ENCODE results near the gene MYO7B.
A peak's percentile ranks its signal among the peaks of the same experiment; 100 is the strongest.

MYO7B gene

DNA sequence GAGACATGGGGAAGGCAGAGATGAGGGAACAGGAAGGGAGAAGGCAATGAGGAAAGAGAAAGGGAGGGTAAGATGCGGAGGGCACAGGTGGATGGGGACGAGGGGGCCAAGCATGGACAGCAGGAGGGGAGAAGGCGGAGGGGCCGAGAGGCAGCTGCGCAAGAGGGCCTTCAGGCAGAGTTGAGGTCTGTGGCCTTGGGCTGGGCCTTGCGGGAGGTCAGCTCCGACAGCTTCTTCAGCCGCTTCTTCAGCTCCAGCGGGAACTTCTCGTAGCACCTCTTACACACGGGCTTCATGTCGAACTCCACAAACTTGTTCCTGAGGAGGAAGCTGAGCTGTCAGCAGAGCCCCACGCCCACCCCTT is 103.6 kb downstream of the MYO7B start:
- DNase-seq = no peak

DNA sequence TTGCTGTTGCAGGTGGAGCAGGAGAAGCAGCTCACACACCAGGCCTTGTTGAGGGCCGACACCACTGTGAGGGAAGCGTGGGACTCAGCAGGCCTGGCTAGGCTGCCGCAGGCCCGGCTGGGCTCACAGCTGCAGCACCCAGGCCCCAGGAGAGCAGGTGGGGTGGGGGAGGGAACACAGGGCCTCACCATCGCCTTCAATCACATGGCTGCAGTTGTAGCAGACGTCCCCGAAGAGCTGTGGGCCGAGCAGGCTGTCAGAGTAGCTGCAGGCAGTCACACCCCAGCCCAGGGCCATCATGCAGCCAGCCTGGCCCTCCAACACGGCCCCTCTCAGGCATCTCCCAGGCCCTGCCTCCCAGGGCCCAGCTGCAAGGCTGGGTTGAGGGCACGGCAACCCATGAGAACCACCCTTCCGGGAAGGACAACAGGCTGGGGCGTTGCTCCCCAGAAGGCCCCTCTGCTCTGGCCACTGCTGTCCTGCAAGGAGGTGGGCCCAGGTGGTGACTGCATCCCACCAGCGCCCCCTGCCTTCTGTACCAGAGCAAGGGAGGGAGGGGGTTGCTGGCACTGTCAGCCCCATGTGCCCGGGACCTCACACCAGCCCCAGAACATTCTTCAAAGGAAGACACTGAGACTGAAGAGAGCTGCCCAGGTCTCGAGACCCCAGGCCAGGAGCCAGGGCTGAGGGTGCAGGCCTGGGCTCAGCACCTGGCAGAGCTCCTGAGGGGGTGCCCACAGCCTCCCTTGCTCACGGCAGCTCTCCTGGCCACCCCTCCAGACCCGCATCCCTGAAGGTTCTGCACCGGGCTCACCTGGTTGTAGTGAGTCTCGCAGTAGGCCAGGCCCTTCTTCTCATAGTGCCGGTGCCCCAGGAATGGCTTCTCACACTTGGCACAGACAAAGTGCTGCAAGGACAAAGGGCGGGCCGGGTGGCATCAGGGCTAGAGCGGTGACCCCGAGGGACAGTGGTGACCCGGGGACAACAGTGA is 104.9 kb downstream of the MYO7B start:
- DNase-seq = no peak

DNA sequence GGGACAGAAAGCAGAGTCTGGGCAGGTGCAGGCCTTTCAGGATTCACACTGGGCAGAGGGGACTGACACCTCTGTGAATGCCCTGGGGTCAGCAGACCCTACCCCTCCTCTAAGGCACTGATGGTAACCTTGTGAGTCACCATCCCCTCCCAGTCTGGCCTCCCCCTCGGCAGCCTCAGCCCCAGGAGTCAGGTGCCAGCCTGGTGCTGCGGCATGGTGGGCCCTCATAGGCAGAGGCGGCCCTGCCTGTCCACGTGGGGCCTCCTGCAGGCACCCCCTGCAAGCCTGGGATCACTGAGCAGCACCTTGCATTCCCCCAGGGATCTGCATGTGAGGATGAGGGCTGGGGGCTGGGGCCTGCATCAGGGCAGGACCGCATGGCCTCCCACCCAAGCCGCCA is 105.7 kb downstream of the MYO7B start:
- DNase-seq = no peak

DNA sequence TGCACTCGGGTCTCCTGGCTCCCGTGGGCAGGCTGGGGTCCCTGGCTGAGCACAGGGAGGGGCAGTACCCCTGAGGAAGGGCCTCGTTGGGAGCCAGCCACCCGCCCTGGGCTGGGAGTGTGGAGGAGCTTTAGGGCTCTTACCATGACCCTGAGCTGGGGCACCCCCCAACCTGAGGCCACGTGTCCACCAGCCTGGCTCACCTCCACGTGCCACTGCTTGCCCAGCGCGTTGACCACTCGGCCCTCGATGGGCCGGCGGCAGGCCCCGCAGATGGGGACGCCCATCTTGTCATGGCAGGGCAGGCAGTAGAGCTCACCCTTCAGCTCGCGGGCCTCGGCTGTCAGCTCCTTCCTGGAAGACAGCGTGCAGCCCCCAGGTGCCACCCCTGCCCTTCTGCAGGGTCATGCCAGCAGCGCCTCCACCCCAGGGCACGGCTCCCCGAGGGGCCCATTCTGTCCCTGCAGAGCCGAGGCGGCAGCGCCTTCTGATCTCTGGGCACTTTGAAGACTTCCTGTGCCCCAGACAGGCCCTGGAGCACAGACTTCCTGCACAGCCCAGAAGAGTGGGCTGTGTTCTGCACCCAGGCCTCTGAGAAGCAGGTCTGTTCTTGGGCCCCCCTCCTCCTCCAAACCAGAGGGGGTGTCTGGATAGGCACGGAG is 106.5 kb downstream of the MYO7B start:
- no peak for DNase-seq

DNA sequence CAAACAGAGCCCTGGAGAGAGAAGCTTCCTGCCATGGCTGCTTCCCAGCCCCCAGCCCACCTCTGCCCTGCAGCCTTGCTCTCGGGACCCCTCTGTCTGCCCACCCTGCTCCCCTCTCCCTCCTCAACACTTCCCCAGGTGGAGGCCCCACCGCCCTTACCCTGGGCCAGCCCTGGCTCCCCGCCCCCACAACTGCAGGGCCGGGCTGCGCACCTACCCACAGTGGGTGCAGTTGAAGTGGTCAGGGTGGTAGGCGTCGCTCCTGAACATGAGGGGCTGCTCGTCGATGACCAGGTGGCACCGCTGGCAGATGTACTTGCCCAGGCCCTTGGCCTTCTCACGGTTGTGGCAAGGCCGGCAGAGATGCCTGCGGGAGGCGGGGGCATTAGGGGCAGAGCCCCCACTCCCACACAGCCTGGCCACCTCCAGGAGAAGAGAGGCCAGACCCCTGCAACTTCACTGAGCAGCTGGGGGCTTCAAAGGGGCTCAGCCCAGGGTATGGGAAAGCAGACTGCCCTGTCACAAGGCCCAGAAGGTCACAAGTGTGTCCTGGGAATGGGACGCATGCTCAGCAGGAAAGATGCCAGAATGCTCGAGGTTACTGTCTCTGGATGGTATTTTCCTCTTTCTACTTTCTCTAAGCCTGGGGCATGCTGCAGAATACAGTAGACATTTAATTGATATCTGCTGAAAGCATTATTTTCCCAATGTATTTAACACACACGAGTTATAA is 107.4 kb downstream of the MYO7B start:
- no peak for DNase-seq

DNA sequence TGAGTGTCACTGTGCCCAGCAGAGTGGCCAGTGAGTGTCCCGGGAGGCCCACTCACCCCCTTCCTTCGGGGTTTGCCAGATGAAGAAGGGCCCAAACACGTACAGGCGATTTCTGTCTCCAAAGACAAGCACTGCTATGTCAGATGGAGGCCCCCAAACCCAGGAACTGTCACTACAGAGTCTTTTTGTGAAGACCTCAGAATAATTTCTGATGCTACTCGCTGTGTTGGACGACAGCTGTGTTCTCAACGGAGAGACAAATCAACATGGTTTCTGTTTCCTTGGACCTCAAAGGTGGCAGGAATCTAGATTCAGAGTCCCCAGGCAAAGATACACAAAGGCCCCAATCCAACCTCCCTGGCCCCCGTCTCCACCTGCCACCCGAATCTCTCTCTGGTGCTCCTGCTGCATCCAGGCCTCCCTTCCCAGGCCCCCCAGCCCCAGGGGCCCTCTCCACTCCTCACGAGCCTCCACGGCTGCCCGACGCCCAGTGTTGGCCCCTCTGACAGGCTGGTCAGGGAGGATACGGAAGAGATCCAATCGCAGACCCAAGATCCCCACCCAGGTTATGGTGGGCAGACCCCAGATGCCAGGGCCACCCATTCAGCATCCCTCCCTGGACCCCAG is 108.1 kb downstream of the MYO7B start:
- DNase-seq = no peak

DNA sequence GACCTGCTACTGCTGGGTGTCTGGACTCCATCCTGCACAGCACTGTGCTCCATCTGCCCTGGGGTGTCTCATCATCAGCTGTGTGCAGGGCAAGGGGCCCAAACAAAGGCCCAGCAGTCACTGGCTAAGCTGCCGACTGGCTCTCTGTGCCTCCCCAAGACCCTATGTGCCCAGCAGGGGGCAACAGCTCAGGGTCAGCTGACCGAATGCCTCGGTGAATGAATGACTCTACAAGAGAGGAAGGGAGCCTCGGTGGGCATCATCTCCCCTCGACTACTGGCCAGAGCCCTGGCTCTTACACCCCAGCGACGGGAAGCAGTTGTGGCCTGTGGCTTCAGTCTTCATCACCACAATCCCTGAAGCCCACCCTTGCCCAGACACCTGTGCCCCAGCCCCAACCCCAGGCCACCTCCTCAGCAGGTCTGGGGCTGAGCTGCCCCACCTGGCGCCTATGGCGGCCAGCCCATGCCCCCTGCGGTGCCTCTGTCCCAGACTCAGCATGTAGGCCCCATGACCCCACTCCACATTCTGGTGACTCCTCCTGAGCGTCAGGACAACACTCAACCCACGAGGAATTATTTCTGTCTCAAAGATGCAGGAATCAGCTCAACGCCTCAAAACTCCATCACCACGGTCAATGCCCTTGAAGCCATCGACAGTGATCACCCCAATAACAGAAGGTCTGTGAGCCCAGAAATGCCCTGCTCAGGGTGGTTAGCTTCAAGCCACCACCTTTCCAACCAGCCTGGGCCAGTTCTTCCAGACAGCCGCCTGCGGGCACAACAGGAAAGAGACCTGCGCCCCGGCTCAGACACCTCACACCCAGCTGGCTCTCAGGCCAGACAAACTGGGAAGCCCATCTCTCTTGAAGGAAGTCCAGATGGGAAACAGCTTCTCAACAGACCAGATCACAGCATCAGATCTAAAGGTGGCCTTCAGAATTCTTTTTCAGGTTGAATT is 108.9 kb downstream of the MYO7B start:
- DNase-seq = no peak

DNA sequence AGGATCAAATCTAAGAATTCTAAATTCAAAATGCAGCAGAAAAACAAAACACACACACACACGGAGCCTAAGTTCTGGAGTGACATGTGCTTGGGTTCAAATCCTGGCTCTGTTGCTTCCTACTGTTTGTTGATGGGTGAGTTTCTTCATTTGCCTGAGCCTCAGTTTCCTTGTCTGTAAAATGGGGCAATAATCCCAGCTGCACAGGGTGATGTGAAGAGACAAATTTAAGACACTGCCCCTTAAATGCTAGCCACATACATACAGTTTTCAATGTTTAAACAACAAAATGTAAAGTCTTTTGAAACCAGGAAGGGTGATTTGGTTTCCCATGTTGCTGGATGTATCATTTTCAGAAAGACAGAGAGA is 109.5 kb downstream of the MYO7B start:
- DNase-seq = no peak

DNA sequence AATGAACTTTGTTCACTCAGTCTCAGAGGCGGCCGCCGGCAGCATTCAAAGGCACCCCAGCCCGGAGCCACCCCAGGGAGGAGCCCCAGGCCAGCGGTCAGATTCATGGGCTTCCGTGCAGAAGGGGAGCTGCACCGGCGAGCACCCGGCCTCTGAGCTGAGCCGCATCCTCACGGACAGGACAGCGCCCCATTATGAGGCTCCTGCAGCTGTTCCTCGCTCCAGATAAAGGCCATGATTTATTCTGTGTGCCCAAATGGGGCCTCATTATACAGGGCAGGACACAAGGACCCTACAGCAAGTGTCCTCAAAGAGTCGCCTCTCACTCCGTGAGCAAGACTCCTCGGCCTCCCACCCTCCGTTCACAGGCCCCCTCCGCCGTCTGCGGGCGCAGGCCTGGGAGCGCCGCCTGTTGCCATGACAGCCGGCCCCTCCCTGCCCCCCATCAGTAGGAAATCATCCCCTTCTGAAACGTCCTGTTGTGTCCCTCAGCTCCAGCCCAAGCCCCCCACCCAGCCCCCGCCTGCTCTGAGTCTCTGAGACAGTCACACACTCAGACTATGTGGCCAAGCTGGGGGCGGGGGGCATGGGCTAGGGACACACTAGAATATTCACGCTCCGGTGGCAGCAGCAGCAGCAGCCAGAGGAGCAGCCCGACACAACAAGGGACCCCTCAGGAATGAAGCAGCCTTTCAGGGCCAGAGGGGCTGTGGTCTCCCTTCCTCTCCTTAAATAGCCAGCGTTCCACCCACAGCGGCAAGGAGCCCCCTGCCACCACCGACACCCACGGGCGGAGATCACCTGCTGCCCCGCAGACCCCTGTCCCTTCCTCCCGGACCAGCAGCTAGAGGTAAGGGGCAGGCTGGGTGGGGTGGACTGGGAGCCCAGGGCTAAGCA is 110.2 kb downstream of the MYO7B start, which contains the start of gene GPR17:
Gene GPR17, plus strand, starts transcription at position 759 of the 897 bp plus-strand sequence. CDS start 4,583 bp downstream, outside the sequence.
- DNase-seq = no peak

DNA sequence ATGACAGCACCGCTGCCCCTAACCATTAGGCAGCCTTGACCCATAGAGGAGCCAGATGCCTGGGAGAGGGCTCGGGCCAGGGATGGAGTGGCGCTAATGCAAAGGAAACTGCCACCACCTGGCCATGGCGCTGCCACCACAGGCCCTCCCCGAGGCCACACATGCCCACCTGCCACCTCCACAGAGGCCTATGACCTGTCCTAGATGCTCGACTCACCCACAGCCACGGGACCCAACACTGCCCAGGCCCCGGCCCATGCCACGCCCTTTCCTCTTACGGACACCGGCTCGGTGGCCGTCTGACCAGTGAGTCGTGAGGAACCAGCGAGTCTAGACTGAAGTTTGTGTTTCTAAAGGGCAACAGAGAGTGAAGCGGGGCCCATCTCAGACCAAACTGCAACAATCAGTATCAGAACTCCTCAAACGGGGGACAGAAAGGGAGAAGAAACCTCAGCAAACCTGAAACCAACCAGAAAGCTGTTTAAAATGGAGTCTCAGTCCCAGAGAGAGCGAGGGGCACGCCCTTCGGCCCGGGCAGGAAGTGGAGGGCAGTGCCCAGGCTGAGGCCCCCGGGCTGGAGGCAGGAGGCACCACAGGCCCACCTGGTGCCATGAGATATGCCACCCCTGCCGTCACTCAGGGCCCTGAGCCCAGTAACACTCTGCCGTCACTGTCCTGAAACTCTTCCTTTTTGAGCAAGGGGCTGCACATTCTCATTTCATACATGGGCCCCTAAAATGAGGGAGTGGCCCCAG is 111.2 kb downstream of the MYO7B start:
- no peak for DNase-seq

DNA sequence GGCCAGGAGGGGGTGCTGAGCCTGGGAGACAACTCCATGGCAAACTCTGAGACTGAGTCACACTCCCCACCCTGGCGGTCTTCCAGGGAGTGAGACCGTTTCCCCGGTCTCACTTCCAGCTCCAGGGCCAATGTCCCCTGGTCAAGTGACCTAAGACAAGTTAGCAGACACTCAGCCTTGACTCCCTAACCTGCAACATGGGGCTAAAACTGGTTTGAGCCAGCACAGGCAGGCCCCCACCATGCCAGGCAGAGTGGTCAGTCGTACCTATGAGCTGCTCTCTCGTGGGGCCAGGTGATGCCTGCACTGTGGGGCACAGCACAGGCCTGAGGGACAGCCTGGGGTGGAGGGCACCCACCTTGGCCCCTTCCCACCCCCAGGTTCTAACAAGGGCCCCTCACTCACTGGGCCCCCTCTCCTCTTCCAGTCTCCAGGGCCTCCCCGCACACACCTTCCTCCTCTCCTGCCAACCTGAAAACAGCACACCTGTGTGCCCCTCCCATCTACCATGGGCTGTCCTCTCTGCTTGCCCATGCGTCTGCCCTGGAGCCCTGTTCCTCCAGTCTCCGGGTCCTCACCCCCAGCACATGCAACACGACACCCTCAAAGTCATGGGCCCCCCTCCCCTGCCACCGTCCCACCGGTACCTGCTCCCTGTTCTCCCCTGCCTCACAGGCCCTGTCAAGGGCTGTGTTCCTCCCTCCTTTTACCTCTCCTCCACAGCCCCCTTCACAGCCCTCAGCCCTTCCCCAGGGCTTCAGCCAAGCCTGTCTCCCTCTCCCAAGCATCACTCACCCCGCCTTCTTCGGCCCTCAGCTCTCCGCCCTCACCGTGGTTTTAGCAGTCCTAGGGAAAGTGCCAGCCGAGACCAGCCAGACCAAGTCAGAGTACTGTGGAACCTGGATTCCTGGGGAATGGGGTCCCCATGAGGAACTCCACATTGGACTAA is 112.0 kb downstream of the MYO7B start:
- no peak for DNase-seq

DNA sequence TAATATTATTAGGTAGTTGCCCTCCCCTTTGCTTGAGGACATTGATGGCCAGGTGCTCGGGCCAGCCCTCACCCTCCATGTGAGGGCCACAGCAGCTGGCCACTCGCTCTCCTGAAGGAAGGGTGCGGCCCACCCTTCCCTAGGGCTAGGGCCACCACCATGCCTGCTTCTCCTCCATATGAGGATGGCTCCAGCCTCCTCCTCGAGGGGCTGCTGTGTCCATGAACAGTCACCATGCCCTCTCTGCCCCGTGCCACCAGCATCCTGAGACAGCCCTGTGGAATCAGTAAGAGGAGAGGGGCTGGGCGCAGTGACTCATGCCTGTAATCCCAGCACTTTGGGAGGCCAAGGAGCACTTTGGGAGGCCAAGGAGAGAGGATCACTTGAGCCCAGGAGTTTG is 112.8 kb downstream of the MYO7B start:
- no peak for DNase-seq

DNA sequence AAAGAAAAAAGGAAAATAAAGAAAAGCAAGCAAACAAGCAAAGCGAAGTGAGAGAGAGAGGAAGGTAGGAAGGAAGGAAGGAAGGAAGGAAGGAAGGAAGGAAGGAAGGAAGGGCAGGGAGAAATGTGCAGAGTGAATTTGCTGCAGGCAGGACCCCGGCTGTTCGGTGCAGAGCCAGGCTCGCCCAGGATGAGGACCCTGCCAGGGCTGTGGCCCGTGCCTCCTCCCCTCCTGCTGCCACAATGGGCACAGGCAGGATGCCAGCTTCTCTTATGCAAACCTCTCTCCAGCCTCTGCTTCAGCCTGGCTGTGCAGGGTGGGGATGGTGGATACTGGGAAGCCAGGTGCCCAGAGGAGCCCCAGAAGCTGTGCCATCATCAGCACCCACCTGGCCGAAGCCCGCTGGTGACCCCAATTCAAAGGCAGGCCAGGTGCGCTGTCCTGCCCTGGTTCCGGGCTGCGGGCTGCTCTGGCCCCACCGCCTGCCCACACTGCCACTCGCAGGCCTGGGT is 113.7 kb downstream of the MYO7B start:
- peak; percentile 36 for DNase-seq

DNA sequence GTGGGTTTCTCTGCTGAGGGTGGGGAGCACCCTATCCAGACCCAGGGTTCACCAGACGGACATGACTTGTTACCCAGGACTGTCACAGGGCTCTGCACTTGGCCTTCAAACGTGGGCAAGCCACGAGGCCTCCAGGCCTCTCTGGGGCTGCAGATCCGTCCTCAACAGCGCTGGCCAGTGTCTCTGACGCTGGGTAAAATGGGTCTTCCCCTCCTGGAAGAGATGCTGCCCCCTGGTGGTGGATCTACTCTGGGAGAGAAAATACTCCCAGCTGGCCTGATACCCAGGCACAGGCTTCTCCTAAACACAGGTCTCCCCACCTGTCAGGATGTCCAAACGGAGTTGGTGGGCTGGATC is 114.2 kb downstream of the MYO7B start:
- peak; percentile 76 for DNase-seq

DNA sequence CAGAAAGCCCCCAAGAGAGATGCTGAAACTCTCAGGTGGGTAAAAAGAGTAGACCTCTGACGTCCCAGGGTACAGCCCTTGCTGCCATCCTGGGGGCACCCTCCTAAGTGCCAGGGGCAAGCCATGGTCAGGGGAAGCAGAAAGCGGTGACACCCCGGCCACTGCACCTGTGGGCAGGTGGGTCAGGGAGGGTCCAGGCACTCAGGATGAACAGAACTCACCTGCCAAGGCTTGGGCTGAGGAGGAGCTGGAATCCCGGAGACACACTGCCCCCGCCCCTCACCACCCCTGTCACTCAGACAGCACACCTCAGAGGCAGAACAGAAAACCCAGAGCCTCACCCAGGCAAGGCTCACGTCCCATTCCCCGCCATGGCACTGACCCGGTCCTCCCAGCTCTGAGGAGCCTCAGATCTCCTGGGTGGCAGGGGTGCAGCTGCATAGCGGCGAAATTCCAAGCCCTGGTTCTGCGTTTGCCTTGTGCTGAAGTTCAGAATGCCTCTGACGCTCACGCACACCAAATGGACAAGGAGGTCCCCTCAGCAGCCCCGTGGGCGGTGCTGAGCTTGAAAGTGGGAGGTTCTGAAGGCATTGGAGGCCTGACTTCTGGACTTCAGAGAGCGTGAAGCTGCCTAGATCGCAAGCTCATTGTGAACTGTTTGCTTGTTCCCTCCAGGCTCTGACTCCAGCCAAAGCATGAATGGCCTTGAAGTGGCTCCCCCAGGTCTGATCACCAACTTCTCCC is 114.7 kb downstream of the MYO7B start:
- no peak for DNase-seq

DNA sequence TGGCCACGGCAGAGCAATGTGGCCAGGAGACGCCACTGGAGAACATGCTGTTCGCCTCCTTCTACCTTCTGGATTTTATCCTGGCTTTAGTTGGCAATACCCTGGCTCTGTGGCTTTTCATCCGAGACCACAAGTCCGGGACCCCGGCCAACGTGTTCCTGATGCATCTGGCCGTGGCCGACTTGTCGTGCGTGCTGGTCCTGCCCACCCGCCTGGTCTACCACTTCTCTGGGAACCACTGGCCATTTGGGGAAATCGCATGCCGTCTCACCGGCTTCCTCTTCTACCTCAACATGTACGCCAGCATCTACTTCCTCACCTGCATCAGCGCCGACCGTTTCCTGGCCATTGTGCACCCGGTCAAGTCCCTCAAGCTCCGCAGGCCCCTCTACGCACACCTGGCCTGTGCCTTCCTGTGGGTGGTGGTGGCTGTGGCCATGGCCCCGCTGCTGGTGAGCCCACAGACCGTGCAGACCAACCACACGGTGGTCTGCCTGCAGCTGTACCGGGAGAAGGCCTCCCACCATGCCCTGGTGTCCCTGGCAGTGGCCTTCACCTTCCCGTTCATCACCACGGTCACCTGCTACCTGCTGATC is 115.4 kb downstream of the MYO7B start:
- no peak for DNase-seq

DNA sequence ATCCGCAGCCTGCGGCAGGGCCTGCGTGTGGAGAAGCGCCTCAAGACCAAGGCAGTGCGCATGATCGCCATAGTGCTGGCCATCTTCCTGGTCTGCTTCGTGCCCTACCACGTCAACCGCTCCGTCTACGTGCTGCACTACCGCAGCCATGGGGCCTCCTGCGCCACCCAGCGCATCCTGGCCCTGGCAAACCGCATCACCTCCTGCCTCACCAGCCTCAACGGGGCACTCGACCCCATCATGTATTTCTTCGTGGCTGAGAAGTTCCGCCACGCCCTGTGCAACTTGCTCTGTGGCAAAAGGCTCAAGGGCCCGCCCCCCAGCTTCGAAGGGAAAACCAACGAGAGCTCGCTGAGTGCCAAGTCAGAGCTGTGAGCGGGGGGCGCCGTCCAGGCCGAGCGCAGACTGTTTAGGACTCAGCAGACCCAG is 115.9 kb downstream of the MYO7B start:
- no peak for DNase-seq
